Cardiac muscle cell (in vitro differentiated cells and primary cell): Measurements from ENCODE around the gene TMED8. TPM values are rescaled to one million over a fixed set of nuclear protein-coding genes. Genes with fewer than 3 reads are reported as not detected.

Experiments
- DNase-seq, 2 donors: peaks; one replicate each; pipeline versions ENCODE4 v3.0.0 to v3.0.0-alpha.2; 2010 to 2017; ENCODE audit warnings: low read depth in 1 of 2, low spot score in 1 of 2
- H3K27ac ChIP-seq: fragments of 200-600 bp; sonication (generic); 2 replicates; pipeline ENCODE4 v1.5.1; 2016
- H3K27me3 ChIP-seq: fragments of 200-600 bp; sonication (generic); 2 replicates; pipeline ENCODE4 v1.6.0; 2016; ENCODE audit warnings: control low read depth
- H3K36me3 ChIP-seq: fragments of 200-600 bp; sonication (generic); 2 replicates; pipeline ENCODE4 v1.5.1; 2016; ENCODE audit warnings: control low read depth
- H3K4me1 ChIP-seq: fragments of 200-600 bp; sonication (generic); 2 replicates; pipeline ENCODE4 v1.8.1; 2017; ENCODE audit warnings: low read depth, mild to moderate bottlenecking, mixed run types
- H3K4me3 ChIP-seq: fragments of 200-600 bp; sonication (generic); 2 replicates; pipeline ENCODE4 v1.5.1; 2016; ENCODE audit warnings: mild to moderate bottlenecking
- H3K9me3 ChIP-seq: fragments of 200-600 bp; sonication (generic); 2 replicates; pipeline ENCODE4 v1.5.1; 2017; ENCODE audit warnings: low read depth, mild to moderate bottlenecking, control low read depth
- CTCF ChIP-seq: IDR thresholded peaks from 2 replicates; pipeline ENCODE4 v1.5.1; 2012; ENCODE audit warnings: low read depth, mild to moderate bottlenecking, low read length
- polyA plus RNA-seq: library from polyadenylated mRNA; unstranded; fragments of >200 nt; fragmentation: Nextera tagmentation; extraction: Ambion mirVana; gene quantifications from 2 replicates; pipeline ENCODE4 v1.2.1, GENCODE V29; 2016
- total RNA-seq: library from RNA; depleted of rRNA; stranded (reverse); fragments of >200 nt; gene quantifications from 2 replicates; pipeline ENCODE4 v1.2.3, GENCODE V29; 2016

TMED8 gene
- total and polyA plus RNA-seq, 2 experiments from 2014 or later = 3.4 to 8.9 TPM

- Histone ChIP-seq H3K36me3 (no peaks in the 10 kb centered on the region), H3K9me3 (no peaks in the 10 kb centered on the region), H3K27me3 (no peaks in the 10 kb centered on the region), H3K4me3 (no peak overlapping the region), H3K4me1 (no peaks in the 10 kb centered on the region), H3K27ac (no peak overlapping the region)
- no peak for TF ChIP-seq CTCF
- DNase-seq = no peak
Observed at GRCh38 chr14:77346495-77346894, 30.4 kb downstream of the TMED8 start.

GRCh38 chr14:77344377-77344996 lies 32.4 kb downstream of the TMED8 start:
- Histone ChIP-seq H3K27me3 (no peaks in the 10 kb centered on the region), H3K9me3 (no peaks in the 10 kb centered on the region), H3K36me3 (peaks cover 10% of the 10 kb centered on the region), H3K4me3 (no peak overlapping the region), H3K27ac (no peak overlapping the region), H3K4me1 (no peaks in the 10 kb centered on the region)
- no peak for TF ChIP-seq CTCF
- DNase-seq = no peak

- Histone ChIP-seq H3K4me1 (no peaks in the 10 kb centered on the region), H3K9me3 (no peaks in the 10 kb centered on the region), H3K27me3 (no peaks in the 10 kb centered on the region)
Observed at GRCh38 chr14:77343662-77344061, 33.2 kb downstream of the TMED8 start.

GRCh38 chr14:77342726-77343397 lies 34.0 kb downstream of the TMED8 start:
- no peak overlapping the region for H3K4me3 ChIP-seq
- no peak for DNase-seq

More at GRCh38 chr14:77343662-77344061, 33.2 kb downstream of the TMED8 start:
- TF ChIP-seq CTCF = no peak
- Histone ChIP-seq H3K27ac (no peak overlapping the region), H3K4me3 (no peak overlapping the region), H3K36me3 (peaks cover 14% of the 10 kb centered on the region)
- no peak for DNase-seq

GRCh38 chr14:77340389-77340788 lies 36.5 kb downstream of the TMED8 start:
- Histone ChIP-seq H3K9me3 (no peaks in the 10 kb centered on the region), H3K27ac (no peak overlapping the region), H3K36me3 (peaks cover 18% of the 10 kb centered on the region), H3K27me3 (no peaks in the 10 kb centered on the region), H3K4me3 (no peak overlapping the region), H3K4me1 (no peaks in the 10 kb centered on the region)
- DNase-seq = no peak
- no peak for TF ChIP-seq CTCF

More at GRCh38 chr14:77342726-77343397, 34.0 kb downstream of the TMED8 start:
- no peak for TF ChIP-seq CTCF
- H3K27ac ChIP-seq = no peak overlapping the region
- no peaks in the 10 kb centered on the region for H3K9me3 ChIP-seq
- H3K4me1 ChIP-seq = no peaks in the 10 kb centered on the region
- no peaks in the 10 kb centered on the region for H3K27me3 ChIP-seq
- peaks cover 14% of the 10 kb centered on the region for H3K36me3 ChIP-seq
